ENCODE data around the gene PSRC1. TPM values are rescaled to one million over a fixed set of nuclear protein-coding genes. Genes with fewer than 3 reads are reported as not detected.
A peak's percentile ranks its signal among the peaks of the same experiment; 100 is the strongest.

The PSRC1 gene
- total RNA-seq, 1 experiment from 2014 or later: 60.3 TPM

GRCh38 chr1:109255097-109255651 is 27.8 kb downstream of the PSRC1 start:
- Histone ChIP-seq H2BK20ac (ENCODE audit: low read depth, low read length, poor library complexity, severe bottlenecking) (no peak overlapping the region), H2AK5ac (ENCODE audit: insufficient read length, low read length) (no peak overlapping the region), H2BK12ac (ENCODE audit: insufficient read length, low read depth, low read length) (no peak overlapping the region), H2BK120ac (ENCODE audit: low read depth, low read length, poor library complexity, severe bottlenecking) (no peak overlapping the region), H3K27me3 (ENCODE audit: insufficient read depth, low read length) (peaks cover 4% of the 10 kb centered on the region; the same call in 1 of the 2 replicates), H3K56ac (ENCODE audit: insufficient read length, low read depth, low read length) (no peak overlapping the region), H2AFZ (ENCODE audit: low read length) (no peak overlapping the region), H3K79me2 (ENCODE audit: insufficient read depth, low read length) (no peaks in the 10 kb centered on the region; the same call in 1 of the 2 replicates), H3K9me3 (ENCODE audit: control insufficient read depth, low read depth, low read length) (no peaks in the 10 kb centered on the region), H4K5ac (ENCODE audit: insufficient read length, low read depth, low read length) (no peak overlapping the region), H3K4me2 (ENCODE audit: insufficient read depth, insufficient read length, low read length) (no peak overlapping the region), H3K4me1 (ENCODE audit: insufficient read depth, low read length) (no peaks in the 10 kb centered on the region; the same call in 1 of the 2 replicates), H3K4ac (ENCODE audit: low read depth, low read length) (no peak overlapping the region; the same call in 1 of the 2 replicates), H2BK15ac (ENCODE audit: low read depth, low read length) (no peak overlapping the region), H4K91ac (ENCODE audit: insufficient read length, low read depth, low read length) (no peak overlapping the region), H3K23me2 (ENCODE audit: insufficient read length, low read depth, low read length, poor library complexity, severe bottlenecking) (peaks cover 5% of the 10 kb centered on the region), H3K18ac (ENCODE audit: insufficient read length, low read depth, low read length) (peak overlapping the region; percentile 52), H3T11ph (ENCODE audit: low read length) (no peak overlapping the region), H3K79me1 (ENCODE audit: insufficient read depth, low read depth, low read length, poor library complexity, severe bottlenecking) (no peaks in the 10 kb centered on the region), H3K9ac (ENCODE audit: extremely low read depth, insufficient read length, low read length) (no peak overlapping the region), H2BK5ac (ENCODE audit: insufficient read length, low read length) (no peak overlapping the region), H4K20me1 (ENCODE audit: control insufficient read depth, insufficient read depth, insufficient read length) (no peaks in the 10 kb centered on the region), H3K14ac (ENCODE audit: insufficient read depth, low read length) (peak overlapping the region; percentile 9; the same call in 1 of the 2 replicates), H4K8ac (replicated peaks; ENCODE audit: insufficient read length, low read depth, low read length) (no peak overlapping the region), H3K27ac (ENCODE audit: insufficient read length, low read depth, low read length) (no peak overlapping the region), H3K23ac (ENCODE audit: insufficient read length, low read depth, low read length) (no peak overlapping the region)
- Mint-ChIP-seq H3K4me1 (peaks cover 47 to 57% of the 10 kb centered on the region in 2 experiments), H3K36me3 (ENCODE audit: insufficient read depth in 1 of 3, low read depth in 3 of 3) (peaks cover 25 to 40% (median 33%) of the 10 kb centered on the region in 3 experiments), H3K27ac (peak overlapping the region in 2 of 3 experiments; percentile 60 to 70; a peak in 3 of 7 replicates), H3K9me3 (peaks cover 14 to 21% of the 10 kb centered on the region in 2 experiments), H3K27me3 (ENCODE audit: low read depth) (peaks cover 22% of the 10 kb centered on the region), H3K4me3 (peak overlapping the region; percentile 41 to 67; a peak in 4 of 5 replicates)
- 0 out of 3 replicates have a peak, but pooled peaks have one; percentile 15 for TF ChIP-seq CTCF (conservative IDR thresholded peaks at IDR 0.05)
- no CpG with 5 or more reads among the region's 15 CpGs for WGBS (ENCODE audit: extremely low coverage, insufficient read length, low lambda C conversion rate)
- no peak for DNase-seq

Measured in H9 (cell line).